Ovary (tissue), 3 donors: Measurements from ENCODE around the gene FOXRED2.

Experiments used
- CTCF ChIP-seq, 3 donors: fragments of 450-650 bp in 2 of 3; fragments of 200-600 bp in 1 of 3; IDR thresholded peaks; one replicate each; pipeline versions ENCODE4 v1.5.1 to v1.8.0; 2016 to 2022; ENCODE audit warnings: antibody characterized with exemption in 3 of 3, mild to moderate bottlenecking in 1 of 3
- POLR2A ChIP-seq: fragments of 450-650 bp; IDR thresholded peaks from one replicate; pipeline ENCODE4 v1.6.1; 2017; ENCODE audit warnings: antibody characterized with exemption, mild to moderate bottlenecking, moderate library complexity
- donor health status: DM: no; HTN: no; CAD: no.

- TF ChIP-seq CTCF (IDR thresholded peaks at IDR 0.05) (no peak), POLR2A (no peak)
These were observed 8.8 kb downstream of the FOXRED2 start for GRCh38 chr22:36497910-36498665.
